ENCODE measurements around the gene CGREF1. TPM values are rescaled to one million over a fixed set of nuclear protein-coding genes. Genes with fewer than 3 reads are reported as not detected.

CGREF1 gene
- total RNA-seq, 1 experiment from 2014 or later, result 0.37 TPM

- ChIA-PET CTCF (interaction anchor here (1.6 kb wide), 1 partner anchor 9 kb away, joined by 4 read pairs; no protein-coding TSS in a partner anchor), POLR2A (ENCODE audit: unreplicated experiment) (interaction anchor here (0.6 kb wide), 1 partner anchor 297 kb away, joined by 3 read pairs; no protein-coding TSS in a partner anchor)
- Histone ChIP-seq H3K4me1 (replicated peaks; ENCODE audit: insufficient read depth) (peaks cover 11% of the 10 kb centered on the region), H3F3A (ENCODE audit: insufficient read depth, low read depth) (peaks cover 9% of the 10 kb centered on the region; the same call in 1 of the 2 replicates), H3K9me3 (ENCODE audit: insufficient read depth, low read depth) (no peaks in the 10 kb centered on the region), H2AFZ (peak overlapping the region; percentile 88), H3K4me3 (peak overlapping the region; percentile 90), H4K20me1 (ENCODE audit: insufficient read depth) (0 out of 2 replicates have a peak, but pooled peaks cover 6% of the 10 kb centered on the region), H3K9me2 (ENCODE audit: insufficient read depth) (no peaks in the 10 kb centered on the region), H3K4me2 (peak overlapping the region; percentile 94), H3K36me3 (ENCODE audit: low read depth) (peaks cover 14% of the 10 kb centered on the region), H3K79me2 (ENCODE audit: low read depth) (peaks cover 29% of the 10 kb centered on the region), H3K27me3 (ENCODE audit: insufficient read depth, low read depth) (peaks cover 10% of the 10 kb centered on the region), H3K27ac (no peak overlapping the region)
- DNase-seq, result no peak
- no peak for TF ChIP-seq CTCF (conservative IDR thresholded peaks at IDR 0.05)
- no peak for TF ChIP-seq EZH2 (IDR thresholded peaks at IDR 0.05; ENCODE audit: low read depth)
- intact Hi-C loops (cut with micrococcal nuclease; ENCODE audit: unreplicated experiment), result no loop called here
- BruUV-seq (replicated peaks), result no TSS peak
These were observed 46.7 kb downstream of the CGREF1 start for GRCh38 chr2:27071990-27072830.

- BruUV-seq (replicated peaks), result no TSS peak
- POLR2A ChIA-PET (ENCODE audit: unreplicated experiment), result interaction anchor here (0.6 kb wide), 2 partner anchors 298 to 368 kb away, joined by 3 to 5 read pairs; no protein-coding TSS in a partner anchor
- peak within 1 kb of the TSS; percentile 94 for H3K4me2 ChIP-seq
- intact Hi-C loops (cut with micrococcal nuclease; ENCODE audit: unreplicated experiment), result no loop called here
- CTCF ChIA-PET, result interaction anchor here (0.6 kb wide), 1 partner anchor 196 kb away, joined by 3 read pairs; no protein-coding TSS in a partner anchor
- no peaks in the 10 kb centered on the region for H3K9me3 ChIP-seq (ENCODE audit: insufficient read depth, low read depth)
- H3K79me2 ChIP-seq (ENCODE audit: low read depth), result peaks cover 29% of the 10 kb centered on the region
- no peak for TF ChIP-seq EZH2 (IDR thresholded peaks at IDR 0.05; ENCODE audit: low read depth)
- no peak; the same call in 1 of the 2 replicates for TF ChIP-seq CTCF (conservative IDR thresholded peaks at IDR 0.05)
- H3K27ac ChIP-seq, result 0 out of 2 replicates have a peak within 1 kb of the TSS, but pooled peaks have one; percentile 2
- H3F3A ChIP-seq (ENCODE audit: insufficient read depth, low read depth), result peaks cover 9% of the 10 kb centered on the region; the same call in 1 of the 2 replicates
- peak within 1 kb of the TSS; percentile 90 for H3K4me3 ChIP-seq
- peak; percentile 78 to 92 for DNase-seq
- H2AFZ ChIP-seq, result peak within 1 kb of the TSS; percentile 88
- no peaks in the 10 kb centered on the region for H3K9me2 ChIP-seq (ENCODE audit: insufficient read depth)
- peaks cover 11% of the 10 kb centered on the region for H3K4me1 ChIP-seq (replicated peaks; ENCODE audit: insufficient read depth)
- H3K27me3 ChIP-seq (ENCODE audit: insufficient read depth, low read depth), result 0 out of 2 replicates have a peak, but pooled peaks cover 2% of the 10 kb centered on the region
- H3K36me3 ChIP-seq (ENCODE audit: low read depth), result peaks cover 14% of the 10 kb centered on the region
- H4K20me1 ChIP-seq (ENCODE audit: insufficient read depth), result 0 out of 2 replicates have a peak, but pooled peaks cover 6% of the 10 kb centered on the region
These were observed 47.5 kb downstream of the CGREF1 start, which contains the start of gene OST4 for GRCh38 chr2:27071277-27071989. OST4 (minus strand) TSS chr2:27071654.

Data from PC-9 (cell line).